K562 (cell line): ENCODE measurements around the gene TRPV5. TPM values are rescaled to one million over a fixed set of nuclear protein-coding genes. Genes with fewer than 3 reads are reported as not detected.

ENCODE experiments used
- BMI1 ChIP-seq: fragments of 150-350 bp; IDR thresholded peaks from 2 replicates; pipeline ENCODE4 v1.6.1; 2014; ENCODE audit warnings: low read length
- CBFA2T2 ChIP-seq: fragments of 450-650 bp; conservative IDR thresholded peaks from 2 replicates; pipeline ENCODE4 v1.6.1; 2017; ENCODE audit warnings: mild to moderate bottlenecking
- ETS2 ChIP-seq: IDR thresholded peaks from 2 replicates; pipeline ENCODE4 v1.6.1; 2016; ENCODE audit warnings: borderline replicate concordance, missing genetic modification characterization, mild to moderate bottlenecking, moderate library complexity, missing compliant biosample characterization; ENCODE audit not compliant: poor library complexity, severe bottlenecking
- FOXM1 ChIP-seq, 2 experiments: fragments of 450-650 bp in 1 of 2; sonication (generic) in 1 of 2; formaldehyde crosslinking in 1 of 2; IDR thresholded peaks; 2 replicates each; pipeline versions ENCODE4 v1.6.1 to v1.9.0; 2017 to 2022; ENCODE audit warnings: low read depth in 2 of 2, mild to moderate bottlenecking in 2 of 2, missing genetic modification reagents in 1 of 2, moderate library complexity in 1 of 2
- GATA2 ChIP-seq: sonication (generic); formaldehyde crosslinking; IDR thresholded peaks from 2 replicates; pipeline ENCODE4 v1.4.0; 2020; ENCODE audit warnings: mild to moderate bottlenecking, missing genetic modification reagents
- HDGF ChIP-seq: fragments of 450-650 bp; IDR thresholded peaks from 2 replicates; pipeline ENCODE4 v1.6.1; 2016
- HMG20B ChIP-seq: fragments of 250-450 bp; sonication (Bioruptor Pico); IDR thresholded peaks from 2 replicates; pipeline ENCODE4 v1.5.0; 2021; ENCODE audit warnings: mild to moderate bottlenecking
- MXD1 ChIP-seq: fragments of 250-450 bp; sonication (Bioruptor Pico); IDR thresholded peaks from 2 replicates; pipeline ENCODE4 v1.8.0; 2021; ENCODE audit warnings: borderline replicate concordance, mild to moderate bottlenecking, moderate library complexity; ENCODE audit not compliant: poor library complexity, severe bottlenecking
- RBM22 ChIP-seq: fragments of 200-400 bp; formaldehyde crosslinking; IDR thresholded peaks from 2 replicates; pipeline ENCODE4 v1.6.1; 2018; ENCODE audit warnings: low read length, low read depth; ENCODE audit not compliant: poor library complexity, severe bottlenecking
- TRIM25 ChIP-seq: fragments of 450-650 bp; IDR thresholded peaks from 2 replicates; pipeline ENCODE4 v1.7.0; 2016; ENCODE audit warnings: borderline replicate concordance
- ZBTB2 ChIP-seq: fragments of 450-650 bp; IDR thresholded peaks from 2 replicates; pipeline ENCODE4 v1.6.1; 2016; ENCODE audit warnings: antibody characterized with exemption
- ZNF12 ChIP-seq: sonication (generic); formaldehyde crosslinking; IDR thresholded peaks from 2 replicates; pipeline ENCODE4 v1.4.0; 2020; ENCODE audit warnings: mild to moderate bottlenecking, missing genetic modification reagents
- polyA plus RNA-seq, 8 experiments: library from polyadenylated mRNA; depleted of rRNA in 4 of 8; stranded (reverse) in 5 of 8; unstranded in 3 of 8; fragments of >200 nt; fragmentation: Nextera tagmentation in 2 of 8; fragmentation: Illumina TruSeq in 1 of 8; extraction: Ambion mirVana in 2 of 8; extraction: Trizol in 1 of 8; gene quantifications; 2 replicates each; pipeline versions ENCODE4 v1.2.1 to v1.2.3, GENCODE V29; 2011 to 2014; ENCODE audit warnings: inconsistent platforms in 1 of 8, missing spikeins in 1 of 8
- total RNA-seq, 7 experiments: library from RNA; depleted of rRNA in 6 of 7; stranded (reverse); fragments of >200 nt in 6 of 7; fragmentation: Illumina TruSeq in 2 of 7; extraction: Trizol in 2 of 7; gene quantifications; 2 replicates each; pipeline versions ENCODE4 v1.2.1 to v1.2.3, GENCODE V29; 2011 to 2021; ENCODE audit warnings: low replicate concordance in 1 of 7
- TF ChIP-seq, protein P1 (sequence below), 2 experiments: IDR thresholded peaks; 2 replicates each; pipeline ENCODE4 v1.6.1; 2012; ENCODE audit warnings: improper control_type of control experiment in 2 of 2, low read depth in 2 of 2, low read length in 2 of 2, borderline replicate concordance in 1 of 2
- TF ChIP-seq, protein P2 (sequence below): sonication (generic); formaldehyde crosslinking; IDR thresholded peaks from 2 replicates; pipeline ENCODE4 v1.8.1; 2023; ENCODE audit warnings: mild to moderate bottlenecking, missing genetic modification reagents
- TF ChIP-seq, protein P3 (sequence below): fragments of 250-450 bp; sonication (Bioruptor Pico); IDR thresholded peaks from 2 replicates; pipeline ENCODE4 v1.6.1; 2021; ENCODE audit warnings: mild to moderate bottlenecking

The TRPV5 gene
- total and polyA plus RNA-seq, 9 of the 15 experiments (the other 6 are each of a cell fraction or from before 2014, with no cell fraction given), result not detected

DNA sequence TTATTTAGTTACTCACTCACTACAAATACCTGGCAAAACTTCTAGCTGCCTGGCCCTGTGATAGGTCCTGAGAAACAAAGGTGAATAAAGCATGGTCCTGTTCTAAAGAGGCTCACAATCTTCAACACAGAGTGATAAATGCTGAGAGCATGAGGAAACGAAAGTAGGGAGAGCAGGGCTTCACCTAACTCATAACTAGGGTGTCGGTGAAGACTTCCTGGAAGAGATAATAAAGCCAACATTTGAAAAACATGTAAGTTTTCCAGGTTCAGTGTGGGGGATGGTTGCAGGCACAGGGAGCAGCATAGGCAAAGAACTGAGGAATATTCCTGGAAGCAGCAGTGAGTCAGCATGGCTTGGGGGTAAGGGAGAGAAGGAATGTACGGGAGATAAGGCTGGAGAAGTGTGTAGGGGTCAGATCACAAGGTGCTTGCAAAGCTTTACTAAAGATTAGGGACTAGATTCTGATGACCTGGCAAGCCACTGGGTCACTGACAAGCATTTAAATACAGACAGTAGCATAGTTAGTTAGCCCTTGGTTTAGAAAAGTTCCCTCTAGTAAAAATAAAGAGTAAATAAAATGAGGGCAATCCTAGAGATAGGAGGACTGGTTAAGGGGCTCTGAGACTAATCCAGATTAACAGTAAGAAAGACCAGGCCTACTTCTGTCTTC is 23.5 kb upstream of the TRPV5 start (continued):
- no peak for TF ChIP-seq TRIM25
- TF ChIP-seq ETS2 (tag), result no peak
- TF ChIP-seq GATA2, result no peak
- no peak for TF ChIP-seq ZNF12 (CRISPR knock-in tag)
- no peak for TF ChIP-seq BMI1
- TF ChIP-seq RBM22, result no peak
- no peak for TF ChIP-seq HMG20B
- peak; percentile 82 for TF ChIP-seq CBFA2T2
- TF ChIP-seq ZBTB2, result 0 out of 2 replicates have a peak, but pooled peaks have one; percentile 19
- TF ChIP-seq, protein P1, sequence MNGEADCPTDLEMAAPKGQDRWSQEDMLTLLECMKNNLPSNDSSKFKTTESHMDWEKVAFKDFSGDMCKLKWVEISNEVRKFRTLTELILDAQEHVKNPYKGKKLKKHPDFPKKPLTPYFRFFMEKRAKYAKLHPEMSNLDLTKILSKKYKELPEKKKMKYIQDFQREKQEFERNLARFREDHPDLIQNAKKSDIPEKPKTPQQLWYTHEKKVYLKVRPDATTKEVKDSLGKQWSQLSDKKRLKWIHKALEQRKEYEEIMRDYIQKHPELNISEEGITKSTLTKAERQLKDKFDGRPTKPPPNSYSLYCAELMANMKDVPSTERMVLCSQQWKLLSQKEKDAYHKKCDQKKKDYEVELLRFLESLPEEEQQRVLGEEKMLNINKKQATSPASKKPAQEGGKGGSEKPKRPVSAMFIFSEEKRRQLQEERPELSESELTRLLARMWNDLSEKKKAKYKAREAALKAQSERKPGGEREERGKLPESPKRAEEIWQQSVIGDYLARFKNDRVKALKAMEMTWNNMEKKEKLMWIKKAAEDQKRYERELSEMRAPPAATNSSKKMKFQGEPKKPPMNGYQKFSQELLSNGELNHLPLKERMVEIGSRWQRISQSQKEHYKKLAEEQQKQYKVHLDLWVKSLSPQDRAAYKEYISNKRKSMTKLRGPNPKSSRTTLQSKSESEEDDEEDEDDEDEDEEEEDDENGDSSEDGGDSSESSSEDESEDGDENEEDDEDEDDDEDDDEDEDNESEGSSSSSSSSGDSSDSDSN (IDR thresholded peaks at IDR 0.05; ENCODE audit: borderline replicate concordance in 1 of 2, low read depth in 2 of 2, low read length in 2 of 2), result no peak
- no peak for TF ChIP-seq FOXM1 (IDR thresholded peaks at IDR 0.05; ENCODE audit: low read depth)
- TF ChIP-seq FOXM1 (CRISPR knock-in tag; IDR thresholded peaks at IDR 0.05; ENCODE audit: low read depth), result no peak
- no peak; the same call in 1 of the 2 replicates for TF ChIP-seq HDGF
- TF ChIP-seq MXD1 (CRISPR knock-in tag), result no peak
- TF ChIP-seq, protein P2, sequence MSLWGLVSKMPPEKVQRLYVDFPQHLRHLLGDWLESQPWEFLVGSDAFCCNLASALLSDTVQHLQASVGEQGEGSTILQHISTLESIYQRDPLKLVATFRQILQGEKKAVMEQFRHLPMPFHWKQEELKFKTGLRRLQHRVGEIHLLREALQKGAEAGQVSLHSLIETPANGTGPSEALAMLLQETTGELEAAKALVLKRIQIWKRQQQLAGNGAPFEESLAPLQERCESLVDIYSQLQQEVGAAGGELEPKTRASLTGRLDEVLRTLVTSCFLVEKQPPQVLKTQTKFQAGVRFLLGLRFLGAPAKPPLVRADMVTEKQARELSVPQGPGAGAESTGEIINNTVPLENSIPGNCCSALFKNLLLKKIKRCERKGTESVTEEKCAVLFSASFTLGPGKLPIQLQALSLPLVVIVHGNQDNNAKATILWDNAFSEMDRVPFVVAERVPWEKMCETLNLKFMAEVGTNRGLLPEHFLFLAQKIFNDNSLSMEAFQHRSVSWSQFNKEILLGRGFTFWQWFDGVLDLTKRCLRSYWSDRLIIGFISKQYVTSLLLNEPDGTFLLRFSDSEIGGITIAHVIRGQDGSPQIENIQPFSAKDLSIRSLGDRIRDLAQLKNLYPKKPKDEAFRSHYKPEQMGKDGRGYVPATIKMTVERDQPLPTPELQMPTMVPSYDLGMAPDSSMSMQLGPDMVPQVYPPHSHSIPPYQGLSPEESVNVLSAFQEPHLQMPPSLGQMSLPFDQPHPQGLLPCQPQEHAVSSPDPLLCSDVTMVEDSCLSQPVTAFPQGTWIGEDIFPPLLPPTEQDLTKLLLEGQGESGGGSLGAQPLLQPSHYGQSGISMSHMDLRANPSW (CRISPR knock-in tag), result no peak
- TF ChIP-seq, protein P3, sequence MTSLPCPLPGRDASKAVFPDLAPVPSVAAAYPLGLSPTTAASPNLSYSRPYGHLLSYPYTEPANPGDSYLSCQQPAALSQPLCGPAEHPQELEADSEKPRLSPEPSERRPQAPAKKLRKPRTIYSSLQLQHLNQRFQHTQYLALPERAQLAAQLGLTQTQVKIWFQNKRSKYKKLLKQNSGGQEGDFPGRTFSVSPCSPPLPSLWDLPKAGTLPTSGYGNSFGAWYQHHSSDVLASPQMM (CRISPR knock-in tag), result no peak
